Activated T-helper 2 cell treated with anti-CD3 and anti-CD28 coated beads, Interferon-gamma antibody, Interleukin-2, Interleukin-4, amounts not matched to agents 10 μg/mL and 5 μg/mL and 100 μg/mL, durations not matched to agents 14 hours and 24 hours and 36 hours (primary cell): ENCODE results near the gene KCNJ4. TPM values are rescaled to one million over a fixed set of nuclear protein-coding genes. Genes with fewer than 3 reads are reported as not detected.

Experiments used
- DNase-seq: peaks from one replicate; pipeline ENCODE4 v3.0.0; 2021; ENCODE audit warnings: low spot score
- H3K27ac Mint-ChIP-seq: one replicate; pipeline ENCODE4 v1.8.0; 2021; ENCODE audit warnings: mixed read lengths
- H3K27me3 Mint-ChIP-seq: one replicate; pipeline ENCODE4 v1.8.0; 2021; ENCODE audit warnings: low read depth, mixed read lengths
- H3K36me3 Mint-ChIP-seq: one replicate; pipeline ENCODE4 v1.8.0; 2021; ENCODE audit warnings: low read depth, mixed read lengths
- H3K4me1 Mint-ChIP-seq: one replicate; pipeline ENCODE4 v1.8.0; 2021; ENCODE audit warnings: low read depth, mixed read lengths
- H3K4me3 Mint-ChIP-seq: one replicate; pipeline ENCODE4 v1.8.0; 2021; ENCODE audit warnings: low read depth, mild to moderate bottlenecking, moderate library complexity, mixed read lengths
- H3K9me3 Mint-ChIP-seq: one replicate; pipeline ENCODE4 v1.8.0; 2021; ENCODE audit warnings: mixed read lengths
- intact Hi-C: fragments of 100-400 bp; cut with micrococcal nuclease; formaldehyde crosslinking; loops from one replicate; pipeline ENCODE4 v1.15.1; 2023
- total RNA-seq: library from RNA; stranded (reverse); gene quantifications from 2 replicates; pipeline ENCODE4 v1.2.3, GENCODE V29; 2022

The KCNJ4 gene
- total RNA-seq, 1 donor from 2014 or later = not detected

DNA sequence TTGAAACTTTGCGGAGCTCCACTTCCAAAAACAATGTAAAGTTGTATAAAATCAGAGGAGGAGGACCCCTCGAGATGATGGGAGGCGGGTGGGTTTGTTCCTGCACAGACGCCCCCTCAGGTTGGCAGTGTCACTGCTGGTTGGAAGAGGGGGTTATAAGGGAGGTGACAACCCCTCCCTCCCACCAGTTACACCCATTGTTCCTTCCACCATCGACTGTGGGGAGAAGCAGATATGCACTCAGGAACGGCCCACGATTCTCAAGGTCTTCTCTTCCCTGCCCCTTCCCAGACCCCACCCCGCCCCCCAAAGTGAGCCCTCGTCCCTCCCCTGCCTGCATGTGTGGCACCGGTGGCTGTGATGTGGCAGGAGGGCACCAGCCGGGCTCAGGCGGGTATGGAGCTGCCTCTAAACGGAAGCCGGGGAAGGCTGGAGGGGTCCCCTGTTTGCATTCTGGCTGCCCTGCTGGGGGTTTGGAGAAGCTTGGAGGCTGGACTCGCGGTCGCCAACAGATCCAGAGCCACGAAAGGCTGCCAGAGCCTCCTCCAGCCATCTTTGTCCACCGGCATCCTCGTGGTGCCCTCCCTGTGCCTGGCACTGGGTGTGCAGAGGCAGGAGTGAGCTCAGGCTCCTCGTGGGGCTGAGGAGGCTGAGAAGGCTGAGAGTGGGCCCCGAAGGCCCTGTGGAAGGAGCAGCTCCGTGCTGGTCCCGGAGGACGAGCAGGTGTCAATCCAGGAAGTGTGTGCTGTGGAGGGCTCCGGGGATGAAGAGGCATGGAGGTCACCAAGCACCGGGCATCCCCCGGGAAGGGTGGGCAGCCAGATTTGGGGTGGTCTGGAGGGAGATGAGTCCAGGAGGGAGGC lies 13.7 kb upstream of the KCNJ4 start:
- Mint-ChIP-seq H3K9me3 (no peaks in the 10 kb centered on the region), H3K4me1 (peaks cover 4% of the 10 kb centered on the region), H3K27me3 (peaks cover 35% of the 10 kb centered on the region), H3K36me3 (no peaks in the 10 kb centered on the region), H3K4me3 (peak overlapping the region; percentile 70), H3K27ac (no peak overlapping the region)
- intact Hi-C loops = no loop called here
- no peak for DNase-seq

DNA sequence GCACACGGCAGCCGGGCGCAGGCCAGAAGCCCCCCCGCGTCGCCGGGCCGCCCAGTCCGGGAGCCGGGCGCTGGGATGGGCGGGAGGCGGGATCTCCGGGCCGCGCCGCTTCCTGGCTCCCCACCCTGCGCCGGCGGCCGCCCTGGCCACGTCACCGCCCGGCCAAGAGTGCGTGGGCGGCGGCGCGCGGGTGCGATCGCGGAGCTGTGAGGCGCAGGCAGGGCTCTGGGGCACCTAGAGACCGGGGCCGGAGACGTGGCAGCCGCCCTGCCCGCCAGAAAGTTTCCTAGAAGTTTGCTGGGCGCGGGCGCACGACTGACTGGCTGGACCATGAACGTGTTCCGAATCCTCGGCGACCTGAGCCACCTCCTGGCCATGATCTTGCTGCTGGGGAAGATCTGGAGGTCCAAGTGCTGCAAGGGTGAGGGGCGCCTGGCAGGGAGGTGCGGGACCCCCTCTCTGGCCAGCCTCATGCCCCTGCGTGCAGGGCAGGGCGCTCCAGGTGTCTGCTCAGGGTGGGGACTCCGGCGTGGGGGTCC lies 13.0 kb upstream of the KCNJ4 start, which contains the start of gene KDELR3:
Gene KDELR3, plus strand, starts transcription at position 193 of the 539 bp plus-strand sequence. Its CDS starts 138 bp downstream, at position 331.
- H3K4me3 Mint-ChIP-seq = peak within 1 kb of the TSS; percentile 70
- intact Hi-C loops = no loop called here
- H3K9me3 Mint-ChIP-seq = no peaks in the 10 kb centered on the region
- H3K4me1 Mint-ChIP-seq = peaks cover 4% of the 10 kb centered on the region
- peak; percentile 46 for DNase-seq
- no peaks in the 10 kb centered on the region for H3K36me3 Mint-ChIP-seq
- H3K27me3 Mint-ChIP-seq = peaks cover 42% of the 10 kb centered on the region
- H3K27ac Mint-ChIP-seq = peak within 1 kb of the TSS; percentile 70

DNA sequence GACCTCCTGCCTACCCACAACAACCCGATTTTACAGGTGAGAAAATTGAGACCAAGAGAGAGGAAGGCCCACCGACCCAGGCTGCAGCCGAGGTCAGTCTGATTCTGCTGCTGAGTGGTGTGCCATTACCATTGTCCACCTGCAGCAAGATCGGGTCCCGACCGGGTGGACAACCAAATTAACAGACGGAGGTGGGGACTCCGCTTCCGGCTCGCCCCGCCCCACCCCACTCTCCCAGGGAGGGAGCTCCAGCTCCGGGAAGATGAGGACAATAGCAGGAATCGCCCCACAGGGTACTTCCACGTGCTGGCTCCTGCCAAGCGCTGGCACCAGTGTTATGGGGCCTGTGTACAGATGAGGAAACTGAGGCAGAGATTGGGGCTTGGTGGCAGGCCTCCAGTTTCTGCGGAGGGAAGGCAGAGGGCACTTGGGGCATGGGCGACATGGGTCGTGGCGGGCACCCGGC lies 12.5 kb upstream of the KCNJ4 start:
- H3K36me3 Mint-ChIP-seq = no peaks in the 10 kb centered on the region
- peaks cover 44% of the 10 kb centered on the region for H3K27me3 Mint-ChIP-seq
- H3K9me3 Mint-ChIP-seq = no peaks in the 10 kb centered on the region
- no peak for DNase-seq
- intact Hi-C loops = no loop called here
- H3K4me1 Mint-ChIP-seq = peaks cover 4% of the 10 kb centered on the region
- H3K4me3 Mint-ChIP-seq = peak overlapping the region; percentile 68
- H3K27ac Mint-ChIP-seq = peak overlapping the region; percentile 70

DNA sequence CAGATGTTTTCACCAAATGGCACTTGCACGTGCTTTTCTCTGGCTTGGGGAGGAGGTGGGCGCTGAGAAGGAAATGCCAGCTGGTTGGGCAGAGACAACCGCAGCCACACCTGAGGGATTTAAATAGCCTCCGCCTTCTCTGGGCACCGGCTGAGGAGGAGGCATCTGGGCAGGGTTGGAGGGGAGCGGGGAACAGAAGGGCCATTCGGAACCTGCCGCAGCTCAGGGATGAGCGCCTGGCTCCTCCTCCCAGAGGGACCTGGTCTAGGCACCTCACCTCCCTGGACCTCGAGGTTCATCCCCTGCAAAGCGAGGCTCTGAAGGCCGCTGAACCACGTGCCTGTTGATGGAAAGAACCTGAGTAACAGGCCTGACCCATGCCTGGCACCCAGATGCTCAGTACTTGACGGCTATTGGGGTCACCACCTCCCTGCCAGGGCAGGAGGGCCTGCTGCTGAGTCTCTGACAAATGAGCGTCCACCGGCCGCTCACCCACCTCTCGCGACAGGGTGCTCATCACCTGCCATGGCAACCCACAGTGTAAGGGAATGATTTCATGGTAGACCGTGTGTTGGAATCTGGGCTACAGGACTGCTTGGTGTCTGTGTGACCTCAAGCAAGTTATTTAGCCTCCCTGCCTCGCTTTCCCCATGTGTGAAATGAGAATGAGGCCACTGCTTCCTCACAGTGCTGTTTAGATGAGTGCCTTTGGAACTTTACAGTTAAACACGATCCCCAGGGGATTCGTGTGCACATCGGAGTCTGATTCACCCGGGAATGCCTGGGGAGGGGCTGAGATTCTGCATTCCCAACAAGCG lies 10.9 kb upstream of the KCNJ4 start:
- Mint-ChIP-seq H3K4me1 (peaks cover 4% of the 10 kb centered on the region), H3K4me3 (no peak overlapping the region), H3K36me3 (no peaks in the 10 kb centered on the region), H3K9me3 (no peaks in the 10 kb centered on the region), H3K27ac (no peak overlapping the region), H3K27me3 (peaks cover 59% of the 10 kb centered on the region)
- no peak for DNase-seq
- intact Hi-C loops = no loop called here

DNA sequence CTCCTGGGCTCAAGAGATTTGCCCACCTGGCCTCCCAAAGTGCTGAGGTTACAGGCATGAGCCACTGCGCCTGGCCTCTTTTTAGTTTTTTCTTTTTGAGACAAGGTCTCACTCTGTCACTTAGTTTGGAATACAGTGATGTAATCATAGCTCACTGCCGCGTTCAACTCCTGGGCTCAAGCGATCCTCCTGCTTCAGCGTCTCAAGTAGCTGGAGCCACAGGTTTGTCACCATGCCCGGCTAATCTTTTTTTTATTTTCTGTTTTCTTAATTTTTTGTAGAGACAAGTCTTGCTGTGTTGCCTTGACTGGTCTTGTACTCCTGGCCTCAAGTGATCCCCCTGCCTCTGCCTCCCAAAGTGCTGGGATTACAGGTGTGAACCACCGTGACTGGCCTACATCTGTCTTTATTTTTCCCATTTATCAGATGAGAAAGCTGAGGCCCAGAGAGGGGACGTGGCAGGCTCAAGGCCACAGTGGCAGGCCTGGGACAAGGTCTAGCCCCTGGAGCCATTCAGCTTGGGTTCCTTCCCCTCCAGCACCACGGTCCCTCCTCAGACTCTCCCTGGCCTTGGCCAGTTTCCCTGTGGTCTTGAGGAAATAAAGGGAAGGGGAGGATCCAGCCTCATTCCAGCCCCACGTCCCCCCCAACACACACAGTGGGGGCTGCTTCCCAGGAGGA lies 10.1 kb upstream of the KCNJ4 start:
- H3K9me3 Mint-ChIP-seq = no peaks in the 10 kb centered on the region
- H3K36me3 Mint-ChIP-seq = no peaks in the 10 kb centered on the region
- DNase-seq = no peak
- intact Hi-C loops = no loop called here
- peaks cover 4% of the 10 kb centered on the region for H3K4me1 Mint-ChIP-seq
- H3K27me3 Mint-ChIP-seq = peaks cover 66% of the 10 kb centered on the region
- H3K27ac Mint-ChIP-seq = no peak overlapping the region
- H3K4me3 Mint-ChIP-seq = no peak overlapping the region

- intact Hi-C loops = no loop called here
- H3K27ac Mint-ChIP-seq = no peak overlapping the region
- H3K4me1 Mint-ChIP-seq = peaks cover 4% of the 10 kb centered on the region
- H3K27me3 Mint-ChIP-seq = peaks cover 79% of the 10 kb centered on the region
- no peak overlapping the region for H3K4me3 Mint-ChIP-seq
- DNase-seq = no peak
- no peaks in the 10 kb centered on the region for H3K9me3 Mint-ChIP-seq
- no peaks in the 10 kb centered on the region for H3K36me3 Mint-ChIP-seq
Measured at GRCh38 chr22:38462960-38463784, 8.2 kb upstream of the KCNJ4 start.

DNA sequence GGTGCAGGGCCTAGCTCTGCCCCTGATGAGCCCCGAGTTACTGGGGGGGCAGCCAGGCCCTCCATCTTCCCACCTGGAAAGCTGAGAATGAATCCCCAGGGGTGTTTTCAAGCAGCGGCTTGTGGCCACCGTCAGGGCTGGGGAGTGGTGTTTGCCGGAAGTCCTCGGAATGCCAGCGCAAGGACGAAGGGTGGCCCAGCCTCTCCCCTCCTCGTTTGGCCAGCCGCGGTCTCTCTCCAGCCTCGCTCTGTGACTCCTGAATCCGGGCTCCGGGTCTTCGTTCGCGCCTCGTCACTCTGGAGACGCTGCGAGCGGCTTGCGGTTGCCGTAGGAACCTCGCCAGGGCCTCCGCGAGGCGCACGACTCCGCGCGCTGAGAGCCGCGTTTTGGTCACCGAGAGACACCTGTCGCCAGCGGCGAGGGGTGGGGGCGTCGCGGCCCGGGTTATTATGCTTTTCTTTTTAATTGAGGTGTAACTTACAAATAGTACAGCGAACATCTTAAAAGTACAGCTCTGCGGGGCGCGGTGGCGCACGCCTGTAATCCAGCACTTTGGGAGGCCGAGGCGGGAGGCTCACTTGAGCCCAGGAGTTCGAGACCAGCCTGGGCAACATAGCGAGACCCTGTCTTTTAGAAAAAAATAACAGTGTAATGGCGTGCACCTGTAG lies 6.5 kb upstream of the KCNJ4 start:
- H3K4me3 Mint-ChIP-seq = no peak overlapping the region
- no peaks in the 10 kb centered on the region for H3K4me1 Mint-ChIP-seq
- no peak overlapping the region for H3K27ac Mint-ChIP-seq
- peaks cover 85% of the 10 kb centered on the region for H3K27me3 Mint-ChIP-seq
- H3K36me3 Mint-ChIP-seq = no peaks in the 10 kb centered on the region
- intact Hi-C loops = no loop called here
- H3K9me3 Mint-ChIP-seq = no peaks in the 10 kb centered on the region
- peak; percentile 63 for DNase-seq

DNA sequence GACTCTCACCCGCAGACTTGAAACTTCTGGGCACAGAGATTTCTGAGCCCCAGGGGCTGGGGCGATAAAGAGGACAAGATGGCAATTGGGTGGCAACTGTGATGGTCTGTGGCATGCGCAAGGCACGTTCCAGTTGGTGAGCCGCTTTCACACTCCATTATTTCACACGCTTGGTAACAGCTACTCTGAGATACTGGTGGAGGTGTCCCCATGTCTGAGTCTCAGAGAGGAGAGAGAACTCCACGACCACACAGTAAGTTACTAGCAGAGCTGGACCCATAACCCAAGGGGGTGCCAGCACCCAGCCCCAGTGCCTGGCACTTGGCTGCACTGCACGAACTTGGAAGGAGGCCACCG lies 6.0 kb upstream of the KCNJ4 start:
- no peaks in the 10 kb centered on the region for H3K9me3 Mint-ChIP-seq
- H3K36me3 Mint-ChIP-seq = no peaks in the 10 kb centered on the region
- H3K27me3 Mint-ChIP-seq = peaks cover 84% of the 10 kb centered on the region
- no peak overlapping the region for H3K27ac Mint-ChIP-seq
- no peak overlapping the region for H3K4me3 Mint-ChIP-seq
- intact Hi-C loops = no loop called here
- no peaks in the 10 kb centered on the region for H3K4me1 Mint-ChIP-seq
- no peak for DNase-seq

- peaks cover 80% of the 10 kb centered on the region for H3K27me3 Mint-ChIP-seq
- no peaks in the 10 kb centered on the region for H3K36me3 Mint-ChIP-seq
- H3K4me3 Mint-ChIP-seq = no peak overlapping the region
- H3K27ac Mint-ChIP-seq = no peak overlapping the region
- DNase-seq = no peak
- intact Hi-C loops = no loop called here
- no peaks in the 10 kb centered on the region for H3K4me1 Mint-ChIP-seq
- H3K9me3 Mint-ChIP-seq = no peaks in the 10 kb centered on the region
Measured at GRCh38 chr22:38460426-38460840, 5.4 kb upstream of the KCNJ4 start.

DNA sequence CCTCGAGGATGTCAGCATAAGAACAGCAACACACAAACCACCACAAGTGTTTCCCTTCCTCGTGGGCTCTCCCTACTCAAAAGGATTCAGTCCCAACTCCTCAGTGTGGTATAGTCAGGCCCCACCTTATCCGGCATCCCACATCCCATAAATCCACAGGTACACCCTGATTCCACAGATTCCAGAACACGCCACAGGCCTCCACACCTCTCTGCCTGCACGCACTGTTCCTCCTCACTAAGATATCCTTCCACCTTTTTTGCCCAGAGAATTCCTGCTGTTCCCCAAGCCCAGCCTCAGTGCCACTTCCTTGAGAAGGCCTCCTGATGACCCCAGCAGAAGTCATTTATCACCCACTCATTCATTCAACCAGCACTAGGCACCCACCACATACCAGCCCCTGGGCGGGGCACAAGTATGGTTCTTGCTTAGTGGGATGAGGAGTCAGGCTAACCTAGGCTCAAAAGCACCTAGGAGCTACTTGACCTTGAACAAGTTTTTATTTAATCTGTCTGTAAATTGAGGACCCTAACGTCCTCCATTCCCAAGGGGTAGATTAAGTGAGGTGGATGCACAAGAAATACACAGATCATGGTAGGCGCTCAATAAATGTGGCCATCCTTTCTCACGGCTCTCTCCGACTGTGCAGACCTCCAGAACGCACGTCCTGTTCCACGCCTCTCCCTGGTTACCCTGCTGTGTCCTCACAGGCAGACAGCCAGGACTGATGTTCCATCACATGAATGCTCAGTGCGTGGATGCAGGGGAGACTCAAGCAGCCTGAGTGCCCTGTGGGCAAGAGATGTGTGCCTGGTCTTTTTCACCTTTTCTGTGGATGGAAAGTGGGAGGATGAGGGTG lies 2.1 kb upstream of the KCNJ4 start:
- Mint-ChIP-seq H3K27me3 (peaks cover 73% of the 10 kb centered on the region), H3K36me3 (peaks cover 3% of the 10 kb centered on the region), H3K9me3 (no peaks in the 10 kb centered on the region), H3K27ac (no peak overlapping the region), H3K4me3 (peak overlapping the region; percentile 60), H3K4me1 (peaks cover 3% of the 10 kb centered on the region)
- DNase-seq = no peak
- intact Hi-C loops = no loop called here
